Activated T-cell treated with anti-CD3 and anti-CD28 coated beads, Interleukin-2, amount 50 U/mL, for 72 hours (primary cell): ENCODE measurements around the gene KCNT1. TPM values are rescaled to one million over a fixed set of nuclear protein-coding genes. Genes with fewer than 3 reads are reported as not detected.

ENCODE experiments used
- total RNA-seq, 2 donors: library from RNA; stranded (reverse); gene quantifications; one replicate each; pipeline ENCODE4 v1.2.3, GENCODE V29; 2022

The KCNT1 gene
- total RNA-seq, 2 donors from 2014 or later = not detected

Other genes starting within 250 kb of the KCNT1 start
- gene PPP1R26, start 222.4 kb upstream of the KCNT1 start, total RNA-seq = 1 to 10 TPM in 1 of 2 donors, under 1 TPM in 1; 0.96 to 2.8 TPM
- gene MRPS2, start 201.5 kb upstream of the KCNT1 start, total RNA-seq = 10 to 100 TPM; 40.6 to 54.9 TPM
- gene LCN1, start 180.7 kb upstream of the KCNT1 start, total RNA-seq = not detected
- not detected for gene OBP2A, start 156.1 kb upstream of the KCNT1 start, total RNA-seq
- gene PAEP, start 140.4 kb upstream of the KCNT1 start, total RNA-seq = not detected
- gene GLT6D1, start 62.6 kb upstream of the KCNT1 start, total RNA-seq = not detected
- gene LCN9, start 38.9 kb upstream of the KCNT1 start, total RNA-seq = not detected
- not detected for gene SOHLH1, start 2.7 kb upstream of the KCNT1 start, total RNA-seq
- 10 to 100 TPM; 42.2 to 53.4 TPM for gene CAMSAP1, start 205.4 kb downstream of the KCNT1 start, total RNA-seq